GM18526 (cell line): ENCODE results near the gene POU3F2.

Experiments used
- POLR2A ChIP-seq: IDR thresholded peaks from 3 replicates; pipeline ENCODE4 v1.6.1; 2011; ENCODE audit not compliant: insufficient read length; ENCODE audit errors: extremely low read depth

POU3F2 gene

GRCh38 chr6:98825600-98826230, 8.7 kb upstream of the POU3F2 start:
- no peak for TF ChIP-seq POLR2A

GRCh38 chr6:98827295-98828159, 6.8 kb upstream of the POU3F2 start:
- TF ChIP-seq POLR2A, result no peak

- no peak for TF ChIP-seq POLR2A
Observed at GRCh38 chr6:98828211-98828788, 6.1 kb upstream of the POU3F2 start.

- TF ChIP-seq POLR2A, result no peak
Observed at GRCh38 chr6:98828941-98829411, 5.4 kb upstream of the POU3F2 start.

- no peak for TF ChIP-seq POLR2A
Observed at GRCh38 chr6:98830146-98830545, 4.2 kb upstream of the POU3F2 start.

GRCh38 chr6:98831057-98831958, 3.1 kb upstream of the POU3F2 start:
- no peak for TF ChIP-seq POLR2A

- TF ChIP-seq POLR2A, result no peak
Observed at GRCh38 chr6:98831959-98832283, 2.5 kb upstream of the POU3F2 start.

- TF ChIP-seq POLR2A, result no peak
Observed at GRCh38 chr6:98832284-98833056, 1.9 kb upstream of the POU3F2 start.

- TF ChIP-seq POLR2A, result no peak
Observed at GRCh38 chr6:98833057-98833306, 1.4 kb upstream of the POU3F2 start.

GRCh38 chr6:98833307-98834059, 891 bp upstream of the POU3F2 start:
- no peak for TF ChIP-seq POLR2A

GRCh38 chr6:98835149-98836024, 1.0 kb downstream of the POU3F2 start:
- TF ChIP-seq POLR2A, result no peak

- no peak for TF ChIP-seq POLR2A
Observed at GRCh38 chr6:98836025-98836961, 1.9 kb downstream of the POU3F2 start.
